ENCODE results near the gene ADCY6.

DNA sequence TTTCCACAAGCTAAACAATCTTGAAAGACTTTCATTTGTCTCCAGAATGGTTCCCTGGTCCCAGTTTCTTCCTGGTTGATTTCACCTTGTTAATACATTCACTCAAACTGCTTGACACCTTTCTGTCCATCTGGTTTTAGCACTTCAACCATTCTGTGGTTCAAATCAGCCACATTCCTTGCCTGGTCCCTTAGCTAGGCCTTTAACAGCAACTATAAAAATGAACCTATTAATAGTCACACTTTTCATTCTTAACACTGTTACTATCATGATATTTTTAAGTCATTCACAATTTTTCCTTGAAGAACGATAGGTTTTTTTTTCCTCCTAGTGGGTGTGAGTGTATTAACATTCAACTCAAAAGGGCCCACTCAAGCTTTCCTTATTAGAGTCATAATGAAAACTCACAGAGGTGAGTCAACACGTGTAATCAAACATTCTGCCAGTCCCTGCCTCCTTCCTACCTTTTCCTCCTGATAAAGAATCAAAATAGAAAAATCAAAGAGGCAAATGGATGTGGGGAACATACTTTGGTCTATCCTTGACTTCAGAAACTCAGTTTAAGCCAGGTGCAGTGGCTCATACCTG lies 38.0 kb downstream of the ADCY6 start:
- TF ChIP-seq POLR2AphosphoS5 (IDR thresholded peaks at IDR 0.05; ENCODE audit: borderline replicate concordance, low read depth, low read length) = no peak
- no peak for TF ChIP-seq EZH2 (IDR thresholded peaks at IDR 0.05)
